ENCODE data around the gene SNRNP40. TPM values are rescaled to one million over a fixed set of nuclear protein-coding genes. Genes with fewer than 3 reads are reported as not detected.

SNRNP40 gene
- total and polyA plus RNA-seq, 2 donors (not counting 3 experiments of a cell fraction or from before 2014, with no cell fraction given) = 66.3 to 78.1 TPM

- no peaks in the 10 kb centered on the region for H3K36me3 ChIP-seq (ENCODE audit: control insufficient read depth in 2 of 2, extremely low read depth in 1 of 2, insufficient read depth in 2 of 2, low read length in 2 of 2)
- H3K27ac ChIP-seq (ENCODE audit: insufficient read depth, low read depth, low read length) = no peak overlapping the region
- no peaks in the 10 kb centered on the region for H3K4me1 ChIP-seq (ENCODE audit: control insufficient read depth, extremely low read depth, insufficient read depth, low read length)
- peaks cover 0 to 3% of the 10 kb centered on the region in 2 experiments for H3K27me3 ChIP-seq (ENCODE audit: control insufficient read depth in 2 of 2, insufficient read depth in 2 of 2, low read length in 2 of 2)
- TF ChIP-seq MYC (IDR thresholded peaks at IDR 0.05; ENCODE audit: low read depth, low read length) (no peak), MAX (IDR thresholded peaks at IDR 0.05; ENCODE audit: insufficient read depth, insufficient read length) (no peak), GATA2 (IDR thresholded peaks at IDR 0.05; ENCODE audit: insufficient read depth, insufficient read length, low read depth, low read length) (no peak), POLR2AphosphoS5 (IDR thresholded peaks at IDR 0.05; ENCODE audit: insufficient read depth, low read depth, low read length) (no peak), FOS (IDR thresholded peaks at IDR 0.05; ENCODE audit: borderline replicate concordance, insufficient read depth, low read length) (no peak), POLR2A (IDR thresholded peaks at IDR 0.05; ENCODE audit: low read depth, low read length) (no peak), CTCF (IDR thresholded peaks at IDR 0.05; ENCODE audit: extremely low read depth in 1 of 2, insufficient read depth in 1 of 2, low read depth in 1 of 2, low read length in 2 of 2) (no peak), EZH2 (IDR thresholded peaks at IDR 0.05; ENCODE audit: borderline replicate concordance, low read depth, low read length, severe bottlenecking) (no peak), JUN (IDR thresholded peaks at IDR 0.05; ENCODE audit: borderline replicate concordance, insufficient read depth, insufficient read length, low read depth) (no peak)
- no peaks in the 10 kb centered on the region for H3K79me2 ChIP-seq (ENCODE audit: control insufficient read depth, insufficient read depth, low read length)
- intact Hi-C loops (cut with micrococcal nuclease) = no loop called here
- H4K20me1 ChIP-seq (replicated peaks; ENCODE audit: control insufficient read depth, extremely low read depth, insufficient read depth, low read length) = no peaks in the 10 kb centered on the region
- BruUV-seq (replicated peaks) = no TSS peak
- FAIRE-seq (no peak), DNase-seq (ENCODE audit: low read depth, low spot score) (no peak)
- H3K9me1 ChIP-seq (replicated peaks; ENCODE audit: control insufficient read depth, extremely low read depth, insufficient read depth, low read length) = no peaks in the 10 kb centered on the region
- H3K4me3 ChIP-seq (replicated peaks in 1 of 3; ENCODE audit: insufficient read depth in 1 of 3, low read depth in 1 of 3, low read length in 3 of 3) = no peak overlapping the region
- no peak overlapping the region for H3K9ac ChIP-seq (replicated peaks; ENCODE audit: extremely low read depth, insufficient read depth, low read length)
- ChIA-PET POLR2A (no interaction called here), CTCF (interaction anchor here (0.9 kb wide), 1 partner anchor 16 kb away, joined by 3 read pairs; no protein-coding TSS in a partner anchor)
- no peaks in the 10 kb centered on the region for H3K9me3 ChIP-seq (replicated peaks; ENCODE audit: control insufficient read depth, insufficient read depth, low read length)
- H3K4me2 ChIP-seq (ENCODE audit: insufficient read depth, low read length) = no peak overlapping the region
- H2AFZ ChIP-seq (ENCODE audit: low read depth, low read length) = no peak overlapping the region
- dilution Hi-C loops (cut with MboI; ENCODE audit: extremely low pct_ligation_motif_present, low sequenced_read_pairs) = no loop called here
These were observed 48.3 kb downstream of the SNRNP40 start for GRCh38 chr1:31248276-31248675.
